Measurements from ENCODE around the gene KANK2.

The KANK2 gene

DNA sequence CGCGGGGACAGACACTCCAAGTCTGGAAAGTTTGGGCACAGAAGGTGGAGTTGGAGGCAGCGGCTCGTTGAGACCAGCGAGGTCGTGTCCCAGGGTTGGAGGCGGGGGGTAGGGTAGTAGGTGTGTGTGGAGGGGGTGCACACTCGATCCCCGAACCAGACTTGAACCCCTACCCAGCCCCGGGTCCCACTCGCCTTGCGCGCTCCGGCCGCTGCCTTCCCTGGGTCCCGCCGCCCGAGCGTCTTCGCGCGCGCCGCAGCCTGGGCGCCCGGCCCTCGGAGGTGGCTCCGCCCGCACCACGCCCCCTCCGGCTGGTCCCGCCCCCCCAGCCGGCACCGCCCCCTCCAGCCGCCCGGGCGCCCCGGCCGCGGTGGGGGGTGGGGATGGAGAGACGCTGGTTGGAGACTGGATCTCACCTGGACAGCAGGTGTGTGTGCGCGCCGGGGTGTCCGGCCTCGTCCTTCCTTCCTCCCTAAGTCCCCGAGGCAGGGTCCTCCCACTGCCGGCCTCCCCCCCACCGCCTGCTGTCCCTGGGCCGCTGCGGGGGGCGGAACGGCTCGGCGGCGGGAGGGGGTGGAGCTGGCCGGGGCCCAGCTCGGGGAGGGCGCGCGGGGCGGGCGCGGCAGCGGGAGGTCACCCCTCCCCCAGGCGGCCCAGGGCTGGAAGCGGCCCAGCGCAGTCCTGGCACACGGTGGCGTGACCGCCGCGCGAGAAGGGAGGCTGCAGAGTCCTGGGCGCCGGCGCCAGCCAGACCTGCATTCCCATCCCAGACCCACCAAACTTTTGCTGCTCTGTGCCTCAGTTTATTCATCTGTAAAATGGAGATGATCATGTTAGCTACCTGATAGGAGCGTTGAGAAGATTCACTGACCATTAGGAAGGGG, at the start of gene KANK2:
Gene KANK2, minus strand, starts transcription at position 255 of the 884 bp plus-strand sequence. CDS start 3,034 bp downstream, outside the sequence.
- DNase-seq (ENCODE audit: low read depth): peak; percentile 60

DNA sequence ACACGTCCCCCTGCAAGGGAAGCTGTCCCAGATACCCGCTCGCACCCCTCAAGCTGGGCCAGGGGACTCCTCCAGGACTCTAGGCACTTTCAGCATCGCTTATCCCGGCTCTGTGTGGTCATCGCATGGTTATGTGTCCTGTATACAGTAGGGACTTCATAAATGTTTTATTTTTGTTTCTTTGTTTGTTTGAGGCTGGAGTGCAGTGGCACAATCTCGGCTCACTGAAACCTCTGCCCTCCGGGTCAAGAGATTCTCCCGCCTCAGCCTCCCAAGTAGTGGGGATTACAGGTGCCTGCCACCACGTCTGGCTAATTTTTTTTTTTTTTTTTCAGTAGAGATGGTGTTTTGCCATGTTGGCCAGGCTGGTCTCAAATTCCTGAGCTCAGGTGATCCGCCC, 49.6 kb upstream of the KANK2 start:
- DNase-seq (ENCODE audit: low read depth): no peak

DNA sequence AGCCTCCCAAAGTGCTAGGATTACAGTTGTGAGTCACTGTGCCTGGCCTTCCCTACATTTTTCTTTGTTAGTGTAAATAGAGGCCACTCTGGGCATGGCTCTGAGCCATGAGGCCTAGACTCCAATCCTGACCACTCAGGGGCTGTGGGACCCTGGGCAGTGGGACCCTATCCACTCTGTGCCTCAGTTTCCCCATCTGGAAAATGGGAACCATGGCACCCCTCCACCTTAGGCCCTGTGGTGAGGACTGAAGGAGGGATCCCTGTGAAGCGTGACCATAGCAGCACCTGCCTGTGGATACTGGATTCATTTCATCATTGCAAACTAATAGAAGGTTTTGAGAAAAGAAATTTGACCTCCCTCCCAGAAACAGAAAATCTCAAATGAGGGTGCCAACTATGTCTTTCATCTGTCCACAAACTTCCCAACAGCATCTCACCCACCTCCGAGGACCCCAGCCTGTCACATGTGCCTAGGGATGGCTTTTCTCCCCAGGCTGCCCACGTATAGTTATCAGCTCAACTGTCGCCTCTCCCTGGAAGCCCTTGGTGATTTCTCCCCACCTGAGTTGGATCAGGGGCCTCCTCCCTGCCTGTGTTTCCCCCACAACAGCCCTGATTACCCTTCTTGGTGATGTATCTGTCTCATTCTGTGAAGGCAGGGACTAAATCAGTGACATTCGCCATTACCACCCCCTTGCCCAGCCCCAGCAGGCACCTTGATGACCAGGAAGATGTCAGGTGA, 47.7 kb upstream of the KANK2 start:
- DNase-seq (ENCODE audit: low read depth): no peak

DNA sequence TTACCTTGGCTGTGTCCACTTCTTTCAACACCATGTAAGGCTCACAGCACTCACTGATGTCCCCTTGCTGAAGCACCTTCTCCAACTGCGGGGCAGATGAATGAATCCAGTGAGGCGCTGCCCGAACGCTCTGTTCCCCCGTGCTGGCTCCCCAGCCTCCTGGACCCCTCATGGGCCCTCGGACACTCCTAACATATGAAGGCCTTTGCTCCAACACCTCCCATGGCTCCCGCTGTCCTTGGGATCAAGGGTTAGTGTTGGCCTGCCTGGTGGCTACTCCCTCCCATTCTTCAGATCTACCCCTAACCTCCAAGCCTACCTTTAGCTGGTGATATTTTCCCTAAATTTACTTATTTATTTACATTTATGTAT, 46.4 kb upstream of the KANK2 start:
- DNase-seq (ENCODE audit: low read depth): no peak

DNA sequence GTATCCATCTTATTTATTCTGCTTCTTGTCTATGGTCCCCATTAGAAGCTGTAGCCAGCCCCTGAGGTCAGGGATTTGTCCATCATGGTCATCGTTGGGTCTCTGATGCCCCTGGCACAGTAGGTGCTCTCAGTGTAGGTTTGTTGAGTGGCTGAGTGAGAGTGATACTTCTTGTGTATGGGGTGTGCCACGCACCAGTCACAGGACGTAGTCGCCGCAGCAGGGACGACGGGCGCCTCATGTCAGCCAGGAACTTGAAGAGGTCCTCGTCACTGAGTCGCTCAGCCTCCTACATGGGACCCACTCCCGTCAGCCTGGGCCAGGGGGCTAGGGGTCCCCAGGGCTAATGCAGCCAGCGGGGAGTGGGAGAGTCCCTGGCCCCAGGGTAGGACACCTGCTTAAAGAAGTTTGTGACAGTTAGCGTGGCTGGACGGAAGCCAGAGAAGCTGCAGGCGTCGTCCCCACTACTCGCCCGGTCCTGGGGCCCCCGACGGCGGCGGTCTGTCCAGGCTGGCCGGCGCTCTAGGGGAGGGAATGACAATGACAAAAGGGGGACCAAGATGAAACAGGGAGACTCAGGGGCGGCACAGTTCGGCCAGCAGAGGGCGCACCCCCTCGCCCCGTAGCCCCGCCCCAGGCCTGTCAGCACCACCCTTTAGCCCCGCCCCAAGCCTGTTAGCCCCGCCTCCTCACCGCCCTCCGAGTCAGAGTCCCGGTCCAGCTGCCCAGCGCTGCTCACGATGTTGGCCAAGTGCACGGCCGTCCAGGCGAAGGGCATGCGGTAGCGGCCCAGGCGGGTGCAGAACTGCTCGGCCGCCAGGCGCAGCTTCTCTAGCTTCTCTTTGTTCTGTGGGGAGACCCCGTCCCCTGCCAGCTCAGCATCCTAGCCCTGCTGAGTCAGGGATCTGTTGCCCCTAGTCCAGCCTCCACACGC, 45.8 kb upstream of the KANK2 start:
- DNase-seq (ENCODE audit: low read depth): peak; percentile 61

DNA sequence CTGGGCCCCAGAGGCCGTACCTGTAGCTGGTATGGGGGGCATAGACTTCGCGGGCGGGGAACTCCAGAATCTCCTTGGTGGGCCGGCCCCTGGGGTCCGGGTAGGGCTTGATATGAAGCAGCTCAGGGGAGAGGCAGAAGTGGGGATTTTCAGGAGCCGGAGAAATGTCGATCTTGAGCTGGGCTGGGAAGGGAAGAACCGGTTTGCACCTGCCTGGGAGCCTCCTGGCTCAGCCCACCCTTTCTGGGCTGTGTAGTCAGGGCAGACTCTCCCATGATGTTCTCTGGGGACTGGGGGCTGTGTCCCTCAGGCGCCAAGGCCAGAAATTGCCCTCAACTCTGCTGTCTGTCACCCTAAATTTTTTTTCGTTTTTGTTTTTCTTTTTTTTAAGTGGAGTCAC, 44.7 kb upstream of the KANK2 start:
- no peak for DNase-seq (ENCODE audit: low read depth)

DNA sequence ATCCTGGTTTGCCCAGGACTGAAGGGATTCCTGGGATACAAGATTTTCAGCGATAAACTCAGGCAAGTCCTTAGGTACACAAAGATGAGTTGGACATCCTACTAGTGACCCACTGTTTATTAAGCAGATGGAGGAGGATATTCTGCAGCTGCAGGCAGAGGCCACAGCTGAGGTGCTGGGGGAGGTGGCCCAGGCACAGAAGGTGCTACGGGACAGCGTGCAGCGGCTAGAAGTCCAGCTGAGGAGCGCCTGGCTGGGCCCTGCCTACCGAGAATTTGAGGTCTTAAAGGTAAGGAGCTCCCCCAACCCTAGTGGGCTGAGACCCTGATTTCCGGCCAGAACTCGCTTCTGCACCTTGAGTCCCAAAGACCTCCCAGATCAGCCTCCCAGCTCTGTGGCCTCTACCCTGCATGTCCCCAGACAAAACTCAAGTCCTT, 42.7 kb upstream of the KANK2 start:
- DNase-seq (ENCODE audit: low read depth): no peak

DNA sequence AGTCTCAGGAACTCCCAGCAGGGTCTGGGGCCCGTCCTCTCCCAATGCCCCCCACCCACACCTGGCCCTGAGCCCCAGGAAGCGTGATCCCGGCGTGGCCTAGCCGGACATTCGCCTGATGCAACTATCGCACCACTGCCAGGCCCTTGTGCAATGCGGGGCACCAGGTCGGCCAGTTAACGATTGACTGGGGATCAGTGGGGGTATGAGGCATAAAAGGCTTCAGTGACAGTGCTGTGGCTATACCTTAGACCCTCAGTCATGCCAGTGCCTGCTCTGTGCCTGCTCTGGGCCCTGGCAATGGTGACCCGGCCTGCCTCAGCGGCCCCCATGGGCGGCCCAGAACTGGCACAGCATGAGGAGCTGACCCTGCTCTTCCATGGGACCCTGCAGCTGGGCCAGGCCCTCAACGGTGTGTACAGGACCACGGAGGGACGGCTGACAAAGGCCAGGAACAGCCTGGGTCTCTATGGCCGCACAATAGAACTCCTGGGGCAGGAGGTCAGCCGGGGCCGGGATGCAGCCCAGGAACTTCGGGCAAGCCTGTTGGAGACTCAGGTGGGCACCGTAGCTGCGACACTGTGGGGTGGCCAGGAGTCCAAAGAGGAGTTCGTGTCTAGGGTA, 42.1 kb upstream of the KANK2 start, which contains the start of gene ANGPTL8:
Gene ANGPTL8, plus strand, starts transcription at position 243 of the 624 bp plus-strand sequence. Its CDS starts 19 bp downstream, at position 262.
- no peak for DNase-seq (ENCODE audit: low read depth)

DNA sequence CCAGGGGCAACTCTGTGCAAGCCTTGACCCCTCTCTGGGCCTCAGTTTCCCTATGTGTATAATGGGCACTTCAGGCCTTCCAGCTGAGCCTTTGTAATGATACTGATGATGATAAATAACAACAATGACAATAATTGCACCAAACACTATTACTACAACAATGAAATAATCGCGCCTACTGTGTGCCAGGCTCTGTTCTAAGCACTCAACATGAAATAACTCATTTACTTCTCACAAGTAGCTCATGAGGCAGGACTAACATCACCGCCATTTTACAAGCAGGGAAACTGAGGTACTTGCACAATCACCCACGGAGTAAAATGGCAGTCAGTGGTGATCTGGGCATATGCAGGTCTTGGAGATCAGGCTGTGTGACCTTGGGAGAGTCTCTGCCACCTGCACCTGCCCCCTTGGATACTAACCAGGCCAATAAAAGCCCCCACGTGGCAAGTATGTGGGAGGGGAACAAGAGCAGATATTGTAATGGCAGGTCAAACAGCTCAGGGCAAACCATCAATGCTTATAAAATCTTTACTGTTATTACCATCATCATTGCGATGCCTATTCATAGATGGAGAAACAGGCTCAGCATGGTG, 41.5 kb upstream of the KANK2 start:
- DNase-seq (ENCODE audit: low read depth): no peak

DNA sequence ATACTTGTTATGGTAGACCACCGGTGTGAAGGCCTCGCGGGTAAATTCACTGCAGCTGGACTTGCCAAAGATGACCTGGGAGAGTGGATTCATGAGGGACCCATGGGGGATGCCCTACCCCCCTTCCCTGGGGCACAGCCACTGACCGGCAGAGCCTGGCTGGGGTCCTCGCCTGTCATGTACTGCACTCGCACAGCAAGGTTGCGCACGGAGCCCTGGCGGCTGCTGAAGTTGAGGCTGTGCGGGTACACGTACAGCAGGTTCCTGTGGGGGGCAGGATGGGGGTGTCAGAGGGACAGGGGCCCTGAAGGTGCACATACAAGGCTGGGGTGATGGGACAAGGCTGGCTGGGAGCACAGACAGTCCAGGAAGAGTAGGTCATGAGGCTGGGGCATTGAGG, 40.7 kb upstream of the KANK2 start:
- no peak for DNase-seq (ENCODE audit: low read depth)

DNA sequence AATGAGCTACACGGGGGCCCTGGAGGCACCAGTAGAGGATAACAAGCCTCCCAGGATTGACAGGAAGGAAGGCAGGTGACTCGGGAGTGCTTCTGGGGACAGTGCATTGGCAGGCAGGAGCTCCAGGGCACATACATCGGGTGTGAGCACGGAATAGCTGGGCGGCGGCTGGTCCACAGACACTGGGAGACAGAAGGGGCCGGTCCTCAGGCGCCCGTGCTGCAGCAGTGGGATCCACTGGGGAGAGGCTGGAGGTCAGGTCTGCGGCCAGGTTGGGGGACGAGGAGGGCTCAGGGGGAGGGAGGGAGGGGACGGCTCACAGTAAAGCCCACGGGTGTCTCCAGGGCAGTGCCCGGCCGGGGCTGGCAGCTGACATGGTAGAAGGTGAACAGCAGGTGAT, 40.0 kb upstream of the KANK2 start:
- no peak for DNase-seq (ENCODE audit: low read depth)

DNA sequence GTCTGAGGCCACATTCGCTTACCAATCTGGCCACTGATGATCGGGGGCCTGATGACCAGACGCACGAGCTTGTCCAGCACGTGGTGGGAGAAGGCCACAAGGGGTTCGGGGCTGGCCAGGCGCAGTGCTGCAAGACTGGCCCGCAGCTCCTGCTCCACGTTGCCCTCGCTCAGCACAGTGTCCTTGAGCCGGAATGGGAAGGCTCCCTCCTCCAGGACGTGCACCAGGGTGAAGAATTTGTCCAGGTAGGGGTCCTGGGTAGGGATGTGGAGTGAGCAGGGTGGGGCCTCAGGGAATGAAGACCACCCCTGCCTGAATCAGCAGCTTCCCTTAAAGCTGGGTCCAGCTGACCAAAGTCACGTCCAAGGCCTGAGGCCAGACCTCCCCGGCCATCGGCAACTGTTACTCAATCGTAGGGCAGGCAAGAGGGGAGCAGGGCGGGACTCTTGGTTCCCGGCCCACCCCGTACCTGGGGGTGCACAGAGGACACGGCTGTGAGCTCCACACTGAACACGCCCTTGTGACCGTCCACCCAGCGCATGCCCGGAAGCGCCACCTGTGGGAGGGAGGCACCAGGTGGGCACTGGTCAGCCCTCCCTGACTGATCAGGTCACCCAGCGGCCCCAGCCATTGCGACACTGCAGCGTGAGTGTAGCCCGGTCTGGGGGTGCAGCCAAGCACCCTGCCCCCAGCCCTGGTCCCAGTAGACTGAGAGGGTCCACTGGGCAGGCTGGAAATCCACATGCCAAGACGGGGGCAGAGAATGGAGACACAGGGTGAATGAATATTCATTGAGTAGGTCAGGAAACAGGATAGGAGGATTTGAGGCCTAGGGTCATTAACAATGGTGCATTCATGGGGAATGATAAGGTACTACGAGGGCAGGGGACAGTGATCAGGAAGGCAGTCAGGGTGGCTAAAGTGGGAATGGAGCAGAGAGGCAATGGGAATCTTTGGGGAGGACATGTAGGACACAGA, 39.3 kb upstream of the KANK2 start:
- no peak for DNase-seq (ENCODE audit: low read depth)

DNA sequence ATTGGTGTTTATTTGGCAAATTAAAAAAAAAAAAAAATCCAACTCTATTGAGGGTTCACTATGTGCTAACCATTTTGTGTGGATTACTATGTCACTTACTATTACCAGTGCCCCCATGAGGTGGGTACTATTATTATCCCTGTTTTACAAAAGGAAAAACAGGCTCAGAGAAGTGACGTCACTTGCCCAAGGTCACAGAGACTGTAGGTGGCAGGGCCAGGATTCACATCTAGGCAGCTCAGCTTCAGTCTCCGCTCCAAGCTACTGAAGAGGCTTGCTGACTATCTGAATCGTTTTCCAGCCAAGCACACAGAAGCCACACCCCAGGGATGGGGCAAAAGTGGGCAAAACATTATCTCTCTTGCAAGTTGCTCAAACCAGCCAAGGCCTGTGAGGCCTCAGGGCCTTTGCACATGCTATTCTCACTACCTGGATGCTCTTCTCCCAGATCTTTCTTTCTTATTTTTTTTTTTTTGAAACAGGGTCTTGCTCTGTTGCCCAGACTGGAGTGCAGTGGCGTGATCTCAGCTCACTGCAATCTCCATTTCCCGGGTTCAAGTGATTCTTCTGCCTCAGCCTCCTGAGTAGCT, 37.2 kb upstream of the KANK2 start:
- DNase-seq (ENCODE audit: low read depth): no peak

DNA sequence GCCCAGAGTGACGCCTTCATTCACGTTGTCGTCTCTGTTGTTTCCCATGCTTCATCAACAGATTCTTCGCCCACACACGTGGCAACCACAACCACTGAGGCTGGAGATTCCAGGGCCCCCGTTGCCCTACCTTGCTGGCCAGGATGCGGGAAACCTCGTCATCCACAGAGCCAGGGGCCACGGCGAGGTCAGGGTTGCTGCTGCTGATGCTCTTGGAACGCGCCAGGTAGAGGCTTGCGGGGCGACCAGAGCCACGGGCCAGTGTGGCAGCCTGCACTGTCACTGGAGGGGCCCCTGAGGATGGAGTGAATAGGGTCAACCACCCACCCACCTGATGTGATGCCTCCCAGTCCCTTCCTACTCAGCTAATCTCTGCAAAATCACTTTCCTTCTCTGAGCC, 35.7 kb upstream of the KANK2 start:
- DNase-seq (ENCODE audit: low read depth): no peak

DNA sequence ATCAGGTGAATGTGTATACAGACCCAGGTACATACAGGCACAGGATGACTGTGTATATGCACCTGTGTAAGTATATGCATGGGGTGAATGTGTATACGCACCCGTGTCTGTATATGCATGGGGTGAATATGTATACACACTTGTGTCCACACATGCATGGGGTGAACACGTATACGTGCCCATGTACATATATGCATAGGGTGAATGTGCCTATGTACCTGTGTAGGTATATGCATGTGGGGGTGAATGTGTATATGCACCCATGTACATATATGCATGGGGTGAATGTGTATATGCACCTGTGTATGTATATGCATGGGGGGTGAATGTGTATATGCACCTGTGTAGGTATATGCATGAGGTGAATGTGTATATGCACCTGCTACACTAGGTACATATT, 35.2 kb upstream of the KANK2 start:
- no peak for DNase-seq (ENCODE audit: low read depth)

DNA sequence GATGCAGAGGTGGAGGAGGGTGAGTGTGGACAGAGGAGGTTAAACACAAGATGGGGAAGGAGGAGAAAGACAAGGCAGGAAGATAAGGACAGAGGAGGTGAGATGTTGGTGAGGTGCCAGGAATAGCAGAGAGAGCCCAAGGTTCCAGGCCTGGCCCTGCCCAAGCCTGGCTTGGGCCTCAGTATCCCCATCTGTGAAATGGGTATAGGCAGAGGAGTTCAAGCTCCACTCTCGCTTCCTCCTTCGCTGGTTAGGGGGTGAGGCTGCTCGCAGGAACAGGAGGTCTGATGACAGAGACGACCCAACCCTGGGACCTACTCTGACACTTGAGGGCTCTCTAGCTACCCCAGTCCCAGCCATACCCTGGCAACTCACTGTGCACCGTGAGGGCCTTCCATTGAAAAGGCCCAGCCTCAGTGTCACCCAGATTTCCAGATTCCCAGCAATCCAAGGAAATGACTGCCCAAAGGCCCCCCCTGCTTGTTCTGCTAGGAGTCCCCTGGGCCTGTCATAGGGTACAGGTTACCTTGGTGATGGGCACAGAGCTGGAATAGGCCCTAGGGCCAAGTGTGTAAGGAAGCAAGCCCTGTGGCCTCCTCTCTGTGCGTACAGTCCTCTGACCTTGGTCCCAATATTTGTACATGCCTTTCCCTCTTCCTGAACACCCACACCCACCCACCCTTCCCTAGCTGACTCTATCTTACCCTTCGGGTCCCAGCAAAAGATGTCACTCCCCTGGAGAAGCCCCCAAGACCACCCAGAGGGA, 33.5 kb upstream of the KANK2 start:
- DNase-seq (ENCODE audit: low read depth): no peak

DNA sequence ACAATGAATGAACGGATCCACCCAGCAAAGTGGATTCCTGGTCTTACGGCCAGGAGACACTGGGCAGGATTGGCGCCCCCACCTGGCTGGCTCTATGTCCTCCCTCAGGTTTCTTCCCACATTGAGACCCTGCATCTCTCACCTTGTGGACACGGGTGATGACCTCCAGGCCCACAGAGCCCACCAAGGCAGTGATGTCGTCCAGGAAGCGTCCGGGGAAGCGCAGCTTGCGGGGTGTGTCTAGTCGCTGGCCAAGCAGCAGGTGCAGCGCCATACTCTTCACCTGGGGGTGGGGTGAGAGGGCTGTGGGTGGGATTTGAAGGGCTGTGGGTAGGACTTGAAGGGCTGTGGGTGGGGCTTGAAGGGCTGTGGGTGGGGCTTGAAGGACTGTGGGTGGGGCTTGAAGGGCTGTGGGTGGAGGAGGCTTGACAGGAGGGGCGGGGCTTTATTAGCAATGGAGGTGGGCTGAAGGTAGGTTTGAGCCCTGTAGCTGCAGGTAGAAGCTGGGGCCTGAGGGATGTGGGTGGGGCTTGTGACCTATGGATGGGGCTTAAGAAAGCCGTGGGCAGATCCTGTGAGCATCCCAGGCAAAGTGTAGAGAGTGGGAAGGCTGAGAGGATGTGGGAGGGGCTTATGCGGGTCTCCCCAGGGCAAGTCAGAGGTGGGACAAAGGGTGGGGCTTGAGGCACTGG, 30.0 kb upstream of the KANK2 start:
- DNase-seq (ENCODE audit: low read depth): no peak

DNA sequence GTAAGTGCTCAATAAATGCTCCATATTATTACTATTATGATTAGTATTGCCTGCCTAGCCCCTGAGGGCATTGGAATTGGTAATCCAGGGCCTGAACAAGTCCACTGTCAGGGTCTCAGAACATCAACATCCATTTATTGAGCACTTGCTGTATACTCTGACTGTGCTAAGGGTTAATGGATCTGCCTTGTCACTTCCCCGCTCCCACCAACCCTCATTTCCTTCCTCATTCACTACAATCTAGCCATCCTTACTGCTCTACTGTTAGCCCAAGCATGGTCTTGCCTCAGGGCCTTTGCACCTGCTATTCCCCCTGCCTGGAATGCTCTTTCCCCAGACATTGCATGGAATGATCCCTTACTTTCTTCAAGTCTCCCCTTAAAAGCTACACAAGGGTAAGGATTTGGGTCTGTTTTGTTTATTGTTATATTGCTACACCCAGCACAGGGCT, 29.4 kb upstream of the KANK2 start:
- no peak for DNase-seq (ENCODE audit: low read depth)

Measured in stimulated activated CD8-positive, alpha-beta memory T cell treated with anti-CD3 and anti-CD28 coated beads, Interleukin-12 subunit alpha, Interleukin-12 subunit beta, amount 100 ng/mL, for 4 hours (primary cell).